Dermis blood vessel endothelial cell (primary cell): ENCODE results near the gene CD200. TPM values are rescaled to one million over a fixed set of nuclear protein-coding genes. Genes with fewer than 3 reads are reported as not detected.
A peak's percentile ranks its signal among the peaks of the same experiment; 100 is the strongest.
"Not testable (repeated sequence)": the region's sequence is repeated elsewhere in the genome, so short reads cannot be mapped to it uniquely, and the experiment has no call there.

Experiments
- DNase-seq: peaks from one replicate; pipeline ENCODE4 v3.0.0; 2010
- total RNA-seq: library from RNA; depleted of rRNA; stranded (reverse); fragments of >200 nt; gene quantifications from 2 replicates; pipeline ENCODE4 v1.2.3, GENCODE V29; 2014

CD200 gene
- total RNA-seq, 1 donor from 2014 or later, result 3.4 TPM

DNA sequence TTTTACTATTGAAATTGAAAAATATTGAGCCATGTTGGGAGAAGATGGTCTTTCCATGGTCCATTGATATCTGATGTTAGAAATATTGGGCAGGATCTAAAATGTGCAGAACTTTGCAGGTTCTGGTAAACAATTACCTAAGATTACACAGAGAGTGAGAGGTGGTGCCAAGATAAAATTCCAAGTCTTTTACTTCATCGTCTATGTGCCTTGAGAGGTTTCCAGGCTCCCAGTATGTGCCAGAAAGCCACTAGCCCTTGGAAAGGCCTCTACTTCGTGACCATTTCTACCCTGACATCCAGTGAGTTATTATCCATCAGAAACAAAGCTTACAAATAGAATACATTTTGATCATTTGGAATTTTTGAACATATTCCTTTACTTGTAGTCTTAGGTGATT, 27.6 kb downstream of the CD200 start:
- no peak for DNase-seq

DNA sequence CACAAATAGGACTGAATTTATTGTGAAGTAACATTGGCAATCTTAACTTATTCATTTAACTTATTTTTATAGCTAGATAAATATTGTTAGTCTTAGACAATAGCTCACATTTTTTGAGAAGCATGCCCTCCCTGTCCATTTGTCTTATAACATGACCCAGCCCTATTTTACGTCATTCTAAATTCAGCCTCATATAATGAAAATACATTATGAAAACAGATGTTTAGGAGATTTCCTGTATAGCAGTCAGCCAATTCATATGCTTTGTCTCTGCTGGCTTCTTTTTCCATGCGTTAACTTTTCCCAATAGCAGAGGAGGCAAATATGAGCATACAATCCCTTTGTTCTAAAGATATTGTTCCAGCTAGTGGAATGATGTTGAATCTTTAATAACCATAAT, 29.3 kb downstream of the CD200 start:
- peak; percentile 33 for DNase-seq

DNA sequence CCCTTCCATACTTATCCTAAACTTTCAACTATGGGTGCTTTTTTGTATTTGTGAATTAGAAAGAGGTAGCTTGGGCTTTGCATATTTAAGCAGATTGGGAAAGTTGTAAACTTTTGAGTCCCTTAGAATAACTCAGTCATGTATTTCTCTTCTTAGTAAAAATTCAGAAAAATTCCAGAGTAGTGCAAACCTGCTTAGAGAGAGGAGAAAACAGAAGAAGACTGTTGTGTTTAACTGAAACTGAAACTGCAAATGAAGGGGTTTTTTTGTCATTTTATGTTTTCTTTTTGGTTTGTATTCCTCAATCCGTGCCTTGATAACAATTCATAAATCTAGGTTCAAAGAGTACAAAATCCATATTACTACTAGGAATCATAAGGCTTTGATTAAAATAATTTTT, 31.3 kb downstream of the CD200 start:
- DNase-seq, result no peak

DNA sequence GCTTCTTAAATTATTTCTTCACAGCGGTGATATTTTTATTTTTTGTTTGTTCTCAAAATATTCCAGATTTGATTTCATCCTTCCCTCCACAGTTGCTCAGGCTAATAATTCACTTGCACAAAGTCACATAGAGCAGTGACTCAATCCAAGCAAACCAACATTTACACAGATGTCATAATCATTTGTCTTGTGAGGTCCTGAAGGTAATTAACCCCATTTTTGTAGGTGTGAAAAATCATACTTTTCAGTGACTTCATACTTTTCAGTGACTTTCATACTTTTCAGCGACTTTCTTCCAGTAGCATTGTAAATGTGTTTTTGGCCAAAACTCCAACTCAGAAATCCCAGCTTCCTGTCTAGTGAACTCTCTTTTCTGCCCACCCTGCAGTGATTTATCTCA, 32.1 kb downstream of the CD200 start:
- DNase-seq, result no peak

DNA sequence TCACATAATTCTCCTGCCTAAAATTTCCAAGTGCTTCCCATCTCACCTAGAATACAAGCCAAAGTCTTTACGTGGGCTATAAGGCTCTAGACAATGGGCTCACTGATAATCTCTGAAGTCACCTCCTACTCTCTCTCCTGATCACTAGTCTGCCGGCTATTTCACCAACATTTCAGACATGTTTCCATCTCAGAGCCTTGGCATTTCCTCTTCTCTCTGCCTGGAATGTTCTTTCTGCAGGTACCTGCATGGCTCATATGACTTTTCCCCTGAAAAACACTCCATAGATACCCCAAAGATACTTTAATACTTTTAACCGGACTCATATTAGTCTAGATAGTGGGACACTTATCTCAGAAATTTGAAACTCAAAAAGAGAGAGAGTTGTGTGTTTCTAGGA, 32.7 kb downstream of the CD200 start:
- peak; percentile 18 for DNase-seq

DNA sequence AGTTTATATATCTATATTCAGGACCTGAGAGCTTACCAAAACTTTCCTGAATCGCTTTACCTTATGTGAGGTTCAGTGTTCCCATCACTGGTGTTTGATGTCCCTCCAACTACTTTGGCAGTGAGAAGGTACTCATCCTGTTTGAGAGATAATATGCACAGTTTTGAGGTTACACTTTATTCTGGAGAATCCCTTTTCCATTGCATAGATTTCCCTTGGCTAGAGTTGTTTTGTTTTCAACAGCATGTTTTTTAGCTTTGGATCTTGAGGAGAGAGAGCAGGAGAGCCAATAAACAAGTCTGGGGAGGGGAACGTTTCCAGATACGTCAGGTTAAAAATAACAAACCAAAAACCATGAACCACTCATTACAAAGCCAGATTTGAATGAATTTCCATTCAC, 33.6 kb downstream of the CD200 start:
- DNase-seq, result no peak

DNA sequence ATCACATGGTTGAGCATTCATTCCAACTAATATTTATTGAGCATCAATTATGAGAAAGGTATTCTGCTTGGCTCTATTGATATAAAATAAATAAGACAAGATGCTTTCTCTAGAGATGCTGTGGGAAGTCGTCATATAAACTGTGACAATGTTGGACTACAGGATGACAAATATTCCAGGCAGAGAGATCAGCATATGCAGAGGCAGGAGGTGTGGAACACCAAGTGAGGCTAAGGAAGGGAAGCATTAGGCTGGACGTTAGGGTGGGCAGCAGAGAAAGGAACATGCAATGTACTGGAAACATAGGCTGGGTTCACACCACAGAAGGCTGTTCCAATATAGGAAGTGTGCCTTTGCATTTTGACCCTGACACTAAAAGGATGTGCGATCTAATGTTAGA, 38.6 kb downstream of the CD200 start:
- no peak for DNase-seq

DNA sequence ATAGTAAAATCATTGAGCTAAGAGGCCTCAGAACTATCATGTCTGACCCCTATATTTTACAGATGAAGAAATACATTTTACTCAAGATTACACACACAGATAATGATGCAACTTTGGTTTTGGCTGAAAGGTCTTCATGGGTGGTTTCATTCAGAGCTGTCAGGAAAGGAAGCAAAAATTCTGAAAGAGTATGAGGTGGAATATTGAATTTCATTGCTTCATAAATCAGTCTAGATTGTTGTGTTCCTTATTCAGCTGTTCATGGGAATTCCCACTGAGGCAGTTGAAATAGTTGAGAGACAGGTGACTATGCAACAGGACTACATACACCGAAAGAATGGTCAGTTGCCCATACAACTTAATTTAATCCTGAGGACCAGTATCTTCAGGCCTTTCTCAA, 39.4 kb downstream of the CD200 start:
- no peak for DNase-seq

DNA sequence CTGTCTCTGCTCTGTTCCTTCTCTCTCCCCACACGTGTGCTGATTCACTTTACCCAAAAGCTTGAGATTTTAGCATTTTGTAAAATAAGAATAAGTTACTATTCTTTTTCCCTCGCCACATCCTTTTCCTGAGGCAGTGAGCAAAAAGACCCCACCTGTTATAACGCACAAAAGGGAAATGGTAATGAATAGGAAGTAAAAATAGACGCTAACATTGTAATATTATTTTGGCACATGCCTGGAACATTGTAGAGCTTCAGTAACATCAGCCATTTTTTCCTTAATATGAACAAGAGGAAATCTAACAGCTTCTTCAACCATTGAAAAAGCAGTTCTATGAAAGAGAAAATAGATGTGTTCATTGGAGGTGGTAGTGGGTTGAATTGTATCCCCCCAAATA, 40.5 kb downstream of the CD200 start:
- DNase-seq, result no peak

DNA sequence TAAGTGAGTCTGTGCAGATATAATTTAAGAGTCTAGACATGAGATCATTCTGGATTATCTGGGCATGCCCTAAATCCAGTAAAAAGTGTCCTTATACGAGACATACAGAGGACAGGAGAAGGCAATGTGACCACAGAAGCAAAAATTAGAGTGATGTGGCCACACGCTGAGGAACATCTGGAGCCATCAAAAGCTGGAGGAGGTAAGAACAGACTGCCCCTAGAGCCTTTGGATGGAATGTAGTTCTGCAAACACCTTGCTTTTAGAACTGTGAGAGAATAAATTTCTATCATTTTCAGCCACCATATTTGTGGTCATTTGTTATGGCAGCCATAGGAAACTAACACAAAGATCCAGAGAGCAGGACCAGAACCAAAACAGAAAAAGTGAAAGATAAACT, 41.0 kb downstream of the CD200 start:
- DNase-seq, result no peak

DNA sequence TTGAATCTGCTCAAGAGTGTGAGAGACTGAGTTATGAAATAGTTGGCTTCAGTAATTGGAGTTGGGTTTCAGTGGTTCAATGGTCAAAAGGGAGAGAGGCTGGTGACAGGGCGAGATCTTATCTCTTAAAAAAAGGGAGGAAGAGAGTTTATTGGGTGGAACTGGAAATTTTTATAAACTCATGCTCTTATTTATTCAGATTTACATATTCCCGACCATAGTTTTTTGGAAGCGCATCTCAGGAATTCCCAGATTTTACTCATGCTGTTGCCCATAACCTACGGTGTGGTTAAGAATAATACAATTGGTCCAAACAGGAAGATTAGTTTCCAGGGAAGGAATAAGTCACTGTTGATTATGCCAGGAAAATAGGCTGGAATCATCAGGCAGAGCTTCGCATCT, 41.4 kb downstream of the CD200 start:
- peak; percentile 28 for DNase-seq

DNA sequence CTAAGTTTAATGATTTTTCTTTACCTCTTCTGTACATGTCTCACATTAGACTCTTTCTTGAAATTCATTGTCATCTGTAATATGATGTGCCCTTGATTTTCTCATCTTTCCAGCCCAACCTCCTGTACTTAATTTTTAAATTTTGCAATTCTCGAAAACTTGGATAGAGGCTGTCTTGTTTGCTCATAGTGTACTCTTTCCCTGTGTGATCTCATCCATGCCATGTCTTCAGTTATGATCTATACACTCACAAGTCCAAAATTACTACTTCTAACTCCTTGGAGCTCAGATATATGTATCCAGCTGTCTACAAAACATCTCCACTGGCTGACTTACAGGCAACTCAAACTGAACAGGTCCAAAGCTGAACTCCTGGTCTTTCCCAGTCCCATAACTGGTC, 42.2 kb downstream of the CD200 start:
- DNase-seq, result no peak

DNA sequence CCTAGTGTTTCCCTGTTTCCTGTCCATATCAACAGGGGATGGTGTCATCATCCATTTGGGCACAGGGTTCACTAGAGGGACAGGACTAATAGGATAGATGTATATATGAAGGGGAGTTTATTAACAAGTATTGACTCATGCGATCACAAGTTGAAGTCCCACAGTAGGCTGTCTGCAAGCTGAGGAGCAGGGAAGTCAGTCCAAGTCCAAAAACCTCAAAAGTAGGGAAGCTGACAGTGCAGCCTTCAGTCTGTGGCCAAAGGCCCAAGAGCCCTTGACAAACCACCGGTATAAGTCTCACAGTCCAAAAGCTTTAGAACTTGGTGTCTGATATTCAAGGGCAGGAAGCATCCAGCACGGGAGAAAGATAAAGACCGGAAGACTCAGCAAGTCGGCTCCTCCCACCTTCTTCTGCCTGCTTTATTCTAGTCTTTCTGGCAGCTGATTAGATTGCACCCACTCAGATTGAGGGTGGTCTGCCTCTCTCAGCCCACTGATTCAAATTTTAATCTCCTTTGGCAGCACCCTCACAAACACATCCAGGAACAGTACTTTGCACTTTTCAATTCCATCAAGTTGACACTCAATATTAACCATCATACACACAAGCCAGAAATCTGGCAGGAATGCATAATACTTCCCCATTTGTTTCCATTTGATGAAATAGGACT, 43.4 kb downstream of the CD200 start:
- no peak for DNase-seq

DNA sequence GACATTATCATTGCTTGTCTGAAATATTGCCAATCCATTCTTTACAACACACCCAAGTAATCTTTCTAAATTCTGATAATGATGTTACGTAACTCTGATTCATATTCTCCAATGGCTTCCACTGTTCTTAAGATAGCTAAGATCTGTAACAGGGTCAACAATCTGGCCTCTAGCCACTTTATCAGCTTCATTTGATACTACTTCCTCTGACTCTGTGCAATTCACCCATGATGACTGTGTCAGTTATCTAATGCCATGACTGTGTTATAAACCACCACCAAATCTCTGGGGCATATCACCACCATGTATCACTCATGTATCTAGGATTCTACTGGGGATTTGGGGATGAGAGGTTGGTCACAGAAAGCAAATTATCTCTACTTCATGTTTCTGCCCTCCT, 44.0 kb downstream of the CD200 start:
- DNase-seq, result peak; percentile 48

DNA sequence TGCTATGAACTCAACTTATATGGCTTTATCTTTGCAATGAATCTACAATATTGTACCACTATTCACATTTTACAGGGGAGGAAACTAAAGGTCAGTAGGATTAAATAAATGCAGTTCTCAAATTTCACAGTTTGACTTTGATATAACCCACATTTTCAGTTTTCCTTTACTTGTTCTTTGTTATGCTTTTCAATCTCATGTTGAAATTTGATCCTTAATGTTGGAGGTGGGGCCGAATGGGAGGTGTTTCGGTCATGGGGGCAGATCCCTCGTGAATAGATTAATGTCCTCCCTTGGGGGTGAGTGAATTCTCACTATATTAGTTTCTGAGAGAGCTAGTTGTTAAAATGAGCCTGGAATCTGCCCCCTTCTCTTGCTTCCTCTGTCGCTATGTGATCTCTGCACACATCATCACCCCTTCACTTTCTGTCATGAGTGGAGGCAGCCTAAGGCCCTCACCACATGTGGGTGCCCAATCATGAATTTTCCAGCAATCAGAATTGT, 44.7 kb downstream of the CD200 start:
- no peak for DNase-seq

DNA sequence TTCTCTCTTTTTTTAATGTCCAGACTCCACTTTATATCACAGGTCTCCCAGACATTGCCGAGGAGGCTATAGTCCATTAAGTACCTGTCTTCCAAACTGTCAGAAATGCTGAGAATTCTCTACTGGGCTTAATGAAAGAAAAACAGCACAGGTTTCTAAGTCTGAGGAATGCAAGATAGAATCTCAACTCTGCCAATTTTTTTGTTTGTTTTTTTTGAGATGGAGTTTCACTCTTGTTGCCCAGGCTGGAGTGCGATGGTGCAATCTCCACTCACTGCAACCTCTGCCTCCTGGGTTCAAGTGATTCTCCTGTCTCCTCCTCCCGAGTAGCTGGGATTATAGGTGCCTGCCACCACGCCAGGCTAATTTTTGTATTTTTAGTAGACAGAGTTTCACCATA, 45.4 kb downstream of the CD200 start:
- not testable (repeated sequence) for DNase-seq

DNA sequence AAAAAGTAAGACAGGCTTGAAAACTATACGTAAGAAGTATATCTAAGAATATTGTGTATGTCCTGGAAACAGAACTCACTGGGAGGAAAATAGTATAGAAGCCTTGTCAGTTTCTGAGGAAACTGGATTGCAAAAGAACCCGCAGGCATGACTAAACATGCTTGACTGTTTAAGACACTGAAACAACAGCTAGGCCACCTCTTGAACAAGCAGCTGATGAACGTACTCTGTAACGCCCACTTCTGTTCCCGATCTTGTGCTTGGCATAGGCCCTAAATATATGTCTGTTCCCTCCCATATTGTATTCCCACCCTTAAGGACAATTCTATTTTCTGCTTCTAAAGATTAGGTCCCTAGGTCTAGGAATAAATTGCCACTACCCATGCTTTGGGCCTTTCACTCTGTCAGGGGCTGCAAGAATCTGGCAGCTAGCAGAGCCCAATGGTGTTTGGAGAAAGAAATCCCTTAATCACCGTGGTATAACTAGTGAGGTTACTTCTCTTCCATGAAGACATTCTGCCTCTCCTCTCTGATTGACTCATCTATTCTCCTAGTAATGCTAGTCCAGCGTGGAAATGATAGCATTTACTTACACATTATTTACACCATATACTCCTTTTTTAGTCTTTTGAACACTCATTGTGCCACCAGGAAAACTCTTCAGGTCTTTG, 46.2 kb downstream of the CD200 start:
- DNase-seq, result no peak

DNA sequence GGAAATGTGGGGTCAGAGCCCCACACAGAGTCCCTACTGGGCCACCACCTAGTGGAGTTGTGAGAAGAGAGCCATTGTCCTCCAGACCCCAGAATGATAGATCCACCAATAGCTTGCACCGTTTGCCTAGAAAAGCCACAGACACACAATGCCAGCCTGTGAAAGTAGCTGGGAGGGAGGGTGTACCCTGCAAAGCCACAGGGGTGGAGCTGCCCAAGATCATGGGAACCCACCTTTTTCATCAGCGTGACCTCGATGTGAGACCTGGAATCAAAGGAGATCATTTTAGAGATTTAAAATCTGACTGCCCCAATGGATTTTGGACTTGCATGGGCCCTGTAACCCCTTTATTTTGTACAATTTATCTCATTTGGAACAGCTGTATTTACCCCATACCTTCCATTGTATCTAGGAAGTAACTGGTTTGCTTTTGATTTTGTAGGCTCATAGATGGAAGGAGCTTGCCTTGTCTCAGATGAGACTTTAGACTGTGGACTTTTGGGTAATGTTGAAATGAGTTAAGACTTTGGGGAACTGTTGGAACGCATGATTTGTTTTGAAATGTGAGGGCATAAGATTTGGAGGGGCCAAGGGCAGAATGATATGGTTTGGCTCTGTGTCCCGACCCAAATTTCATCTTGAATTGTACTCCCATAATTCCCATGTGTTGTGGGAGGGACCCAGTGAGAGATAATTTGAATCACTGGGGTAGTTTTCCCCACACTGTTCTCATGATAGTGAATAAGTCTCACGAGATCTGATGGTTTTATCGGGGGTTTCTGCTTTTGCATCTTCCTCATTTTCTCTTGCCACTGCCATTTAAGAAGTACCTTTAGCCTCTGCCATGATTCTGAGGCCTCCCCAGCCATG, 49.0 kb downstream of the CD200 start:
- DNase-seq, result no peak

DNA sequence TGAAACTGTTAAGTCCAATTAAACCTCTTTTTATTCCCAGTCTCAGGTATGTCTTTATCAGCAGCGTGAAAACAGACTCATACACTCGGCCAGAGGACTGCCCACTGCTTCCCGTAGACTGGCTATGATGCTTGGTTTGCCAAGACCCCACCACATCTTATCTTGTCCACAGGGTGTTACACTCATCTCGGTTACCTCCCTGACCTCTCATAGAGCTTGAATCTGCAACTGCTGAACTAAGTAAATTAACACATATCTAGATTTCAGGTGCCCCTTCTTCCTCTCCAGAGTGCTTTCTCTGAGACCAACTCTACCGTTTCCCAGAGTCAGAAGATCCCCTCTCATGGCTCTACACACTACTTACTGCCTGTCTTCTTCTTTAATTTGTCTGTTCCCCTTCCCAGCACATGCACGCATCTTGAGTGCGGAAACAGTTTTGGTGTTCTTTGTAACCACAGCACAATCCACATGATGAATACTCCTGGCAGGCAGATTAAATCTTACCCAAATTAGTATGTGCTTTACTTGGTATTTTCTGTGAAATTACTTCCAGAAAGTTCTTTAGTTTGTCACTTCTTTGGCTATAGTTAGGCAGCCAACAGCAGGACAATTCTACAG, 49.7 kb downstream of the CD200 start:
- DNase-seq, result no peak

DNA sequence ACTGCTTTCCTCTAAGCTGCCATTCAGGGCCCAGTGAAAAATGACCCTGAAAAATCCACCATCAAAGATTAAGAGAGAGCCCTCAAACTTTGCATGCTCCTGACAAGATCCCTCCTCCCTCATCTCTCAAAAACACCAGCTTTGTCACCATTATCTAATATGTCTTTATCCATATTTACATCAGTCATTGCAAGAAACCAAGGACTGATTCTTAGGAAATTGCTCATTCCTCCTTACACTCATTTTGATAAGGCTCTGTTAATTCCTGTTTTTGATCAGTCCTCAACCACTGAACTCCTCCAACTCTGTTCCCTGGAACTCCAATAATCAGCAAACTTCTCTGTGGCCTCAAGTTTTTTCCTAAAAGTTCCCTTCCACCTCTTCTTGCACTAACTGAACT, 51.8 kb downstream of the CD200 start:
- DNase-seq, result no peak

DNA sequence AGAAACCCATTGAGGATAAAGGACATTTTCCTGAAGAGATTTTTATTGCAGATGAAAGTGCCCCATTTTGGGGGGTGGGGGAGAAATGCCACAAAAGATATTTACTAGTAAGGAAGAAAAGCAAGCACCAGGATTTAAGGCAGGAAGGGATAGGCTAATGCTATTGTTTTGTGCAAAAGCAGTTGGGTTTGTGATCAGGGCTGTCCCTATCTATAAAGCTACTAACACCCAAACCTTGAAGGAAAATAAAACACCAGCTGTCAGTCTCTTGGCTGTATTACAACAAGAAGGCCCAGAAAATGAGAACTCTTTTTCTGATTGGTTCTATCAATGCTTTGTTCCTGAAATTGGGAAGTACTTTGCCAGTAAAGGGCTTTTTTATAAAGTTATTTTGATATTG, 56.0 kb downstream of the CD200 start:
- DNase-seq, result no peak

DNA sequence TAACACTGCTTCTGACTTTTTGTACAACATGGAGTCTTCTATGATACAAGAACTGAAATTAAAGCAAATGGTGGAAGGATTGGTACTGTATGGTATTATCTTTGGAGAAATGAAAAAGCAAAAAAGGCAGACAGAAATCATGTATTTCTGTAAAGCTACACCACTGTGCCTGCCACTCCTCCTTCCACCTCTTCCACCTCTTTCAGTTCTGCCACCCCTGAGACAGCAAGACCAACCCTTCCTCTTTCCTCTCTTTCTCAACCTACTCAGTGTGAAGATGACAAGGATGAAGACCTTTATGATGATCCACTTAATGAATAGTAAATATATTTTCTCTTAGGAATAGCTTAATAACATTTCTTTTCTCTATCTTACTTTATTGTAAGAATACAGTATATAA, 57.0 kb downstream of the CD200 start:
- DNase-seq, result no peak
